CD4-positive, alpha-beta T cell (primary cell): ENCODE measurements around the gene EVI5. TPM values are rescaled to one million over a fixed set of nuclear protein-coding genes. Genes with fewer than 3 reads are reported as not detected.
"Not testable (repeated sequence)": the region's sequence is repeated elsewhere in the genome, so short reads cannot be mapped to it uniquely, and the experiment has no call there.

Experiments
- ATAC-seq: fragments of 200-7000 bp; cut with Tn5 transposase; one replicate; pipeline ENCODE4 v1.10.0; 2022; ENCODE audit warnings: mild to moderate bottlenecking; ENCODE audit not compliant: poor library complexity
- CTCF ChIA-PET: fragments of 350-600 bp; sonication (Branson Sonifier 250); formaldehyde crosslinking; loops from one replicate; lab custom pipeline; 2021; ENCODE audit warnings: antibody characterized with exemption, inconsistent platforms; lab: Charles Lee
- POLR2A ChIA-PET: fragments of 350-600 bp; sonication (Branson Sonifier 250); formaldehyde crosslinking; loops from one replicate; lab custom pipeline; 2021; ENCODE audit warnings: antibody characterized with exemption, inconsistent platforms; lab: Charles Lee
- DNase-seq, 14 experiments: peaks; one replicate each; pipeline ENCODE4 v3.0.0-alpha.2; 2013 to 2020; ENCODE audit warnings: mixed read lengths in 2 of 14
- H3K27ac ChIP-seq, 2 donors: one replicate each; pipeline versions ENCODE4 v1.5.1 to v1.7.0; 2013; ENCODE audit warnings: low read length in 2 of 2, low read depth in 1 of 2, mild to moderate bottlenecking in 1 of 2
- H3K27me3 ChIP-seq, 2 experiments: 1 replicate in 1 of 2; 2 replicates in 1 of 2; pipeline versions ENCODE4 v1.6.1 to v1.7.0; 2013; ENCODE audit warnings: low read length in 2 of 2, control low read depth in 1 of 2, mild to moderate bottlenecking in 1 of 2, moderate library complexity in 1 of 2; ENCODE audit not compliant: insufficient read depth in 2 of 2, control insufficient read depth in 1 of 2
- H3K36me3 ChIP-seq: one replicate; pipeline ENCODE4 v1.6.1; 2013; ENCODE audit warnings: low read length, control low read depth; ENCODE audit not compliant: insufficient read depth
- H3K4me1 ChIP-seq: one replicate; pipeline ENCODE4 v1.6.1; 2013; ENCODE audit warnings: low read length, control low read depth; ENCODE audit not compliant: insufficient read depth
- H3K4me3 ChIP-seq: one replicate; pipeline ENCODE4 v1.5.1; 2013; ENCODE audit warnings: mild to moderate bottlenecking, low read length, moderate library complexity
- H3K9me3 ChIP-seq, 2 experiments: 1 replicate in 1 of 2; 2 replicates in 1 of 2; pipeline versions ENCODE4 v1.6.1 to v1.7.0; 2013; ENCODE audit warnings: low read length in 2 of 2, mild to moderate bottlenecking in 2 of 2, control low read depth in 1 of 2, moderate library complexity in 1 of 2; ENCODE audit not compliant: control insufficient read depth in 1 of 2, insufficient read depth in 1 of 2
- H3K27ac Mint-ChIP-seq: one replicate; pipeline ENCODE4 v1.8.0; 2020; ENCODE audit warnings: mixed read lengths
- H3K27me3 Mint-ChIP-seq: one replicate; pipeline ENCODE4 v1.8.0; 2021; ENCODE audit warnings: mixed read lengths
- H3K36me3 Mint-ChIP-seq: one replicate; pipeline ENCODE4 v1.8.0; 2021; ENCODE audit warnings: low read depth, mixed read lengths
- H3K4me1 Mint-ChIP-seq: one replicate; pipeline ENCODE4 v1.8.0; 2021; ENCODE audit warnings: low read depth, mixed read lengths
- H3K4me3 Mint-ChIP-seq: one replicate; pipeline ENCODE4 v1.8.0; 2020; ENCODE audit warnings: mild to moderate bottlenecking, mixed read lengths
- H3K9me3 Mint-ChIP-seq: one replicate; pipeline ENCODE4 v1.8.0; 2020; ENCODE audit warnings: mixed read lengths
- intact Hi-C, 2 experiments: fragments of 100-400 bp; cut with DNase I in 1 of 2; cut with micrococcal nuclease in 1 of 2; formaldehyde crosslinking; loops; one replicate each; pipeline versions ENCODE4 v1.15.1 to v1.9.0; 2023 to 2025; cut with DNase I, micrococcal nuclease
- total RNA-seq, 174 experiments: library from RNA in 2 of 174; stranded (reverse) in 2 of 174; gene quantifications; one replicate each; pipeline ENCODE4 v1.2.3 and lab custom pipeline; 2021 to 2026
- TF ChIP-seq, protein P1 (sequence below): fragments of 200-600 bp; IDR thresholded peaks from one replicate; pipeline ENCODE4 v1.8.0; 2022; ENCODE audit warnings: antibody characterized with exemption, mild to moderate bottlenecking

Gene EVI5
- total RNA-seq, 2 experiments from 2014 or later: 1.8 to 2.0 TPM

DNA sequence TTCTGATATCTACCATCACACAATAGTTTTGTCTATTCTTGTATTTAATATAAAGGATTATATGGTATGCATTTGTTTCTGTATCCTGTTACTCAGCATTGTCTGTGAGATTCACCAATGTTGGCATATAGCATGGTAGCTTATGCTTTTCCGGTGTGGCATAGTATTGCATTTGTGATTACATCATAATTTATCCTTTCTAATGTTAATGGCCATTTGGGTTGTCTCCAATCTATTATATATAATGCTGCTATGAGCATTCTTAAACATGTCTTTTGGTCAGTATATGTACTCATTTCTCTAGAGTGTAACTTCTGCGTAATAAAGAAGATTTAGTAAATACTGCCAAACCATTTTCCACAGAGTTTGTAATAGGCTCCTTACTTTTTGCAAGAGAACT is 257.2 kb downstream of the EVI5 start:
- no peaks in the 10 kb centered on the region for H3K9me3 ChIP-seq
- Mint-ChIP-seq H3K27ac (no peak overlapping the region), H3K36me3 (no peaks in the 10 kb centered on the region), H3K4me3 (no peak overlapping the region), H3K27me3 (no peaks in the 10 kb centered on the region), H3K4me1 (peaks cover 12% of the 10 kb centered on the region), H3K9me3 (no peaks in the 10 kb centered on the region)
- no peak for DNase-seq
- H3K27me3 ChIP-seq: no peaks in the 10 kb centered on the region
- H3K4me3 ChIP-seq: no peak overlapping the region
- POLR2A ChIA-PET: no interaction called here
- H3K27ac ChIP-seq: no peak overlapping the region
- intact Hi-C loops: no loop called here
- no peaks in the 10 kb centered on the region for H3K4me1 ChIP-seq
- CTCF ChIA-PET: no interaction called here
- TF ChIP-seq, protein P1, sequence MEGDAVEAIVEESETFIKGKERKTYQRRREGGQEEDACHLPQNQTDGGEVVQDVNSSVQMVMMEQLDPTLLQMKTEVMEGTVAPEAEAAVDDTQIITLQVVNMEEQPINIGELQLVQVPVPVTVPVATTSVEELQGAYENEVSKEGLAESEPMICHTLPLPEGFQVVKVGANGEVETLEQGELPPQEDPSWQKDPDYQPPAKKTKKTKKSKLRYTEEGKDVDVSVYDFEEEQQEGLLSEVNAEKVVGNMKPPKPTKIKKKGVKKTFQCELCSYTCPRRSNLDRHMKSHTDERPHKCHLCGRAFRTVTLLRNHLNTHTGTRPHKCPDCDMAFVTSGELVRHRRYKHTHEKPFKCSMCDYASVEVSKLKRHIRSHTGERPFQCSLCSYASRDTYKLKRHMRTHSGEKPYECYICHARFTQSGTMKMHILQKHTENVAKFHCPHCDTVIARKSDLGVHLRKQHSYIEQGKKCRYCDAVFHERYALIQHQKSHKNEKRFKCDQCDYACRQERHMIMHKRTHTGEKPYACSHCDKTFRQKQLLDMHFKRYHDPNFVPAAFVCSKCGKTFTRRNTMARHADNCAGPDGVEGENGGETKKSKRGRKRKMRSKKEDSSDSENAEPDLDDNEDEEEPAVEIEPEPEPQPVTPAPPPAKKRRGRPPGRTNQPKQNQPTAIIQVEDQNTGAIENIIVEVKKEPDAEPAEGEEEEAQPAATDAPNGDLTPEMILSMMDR: no peak
- H3K36me3 ChIP-seq: no peaks in the 10 kb centered on the region
- no peak for ATAC-seq

DNA sequence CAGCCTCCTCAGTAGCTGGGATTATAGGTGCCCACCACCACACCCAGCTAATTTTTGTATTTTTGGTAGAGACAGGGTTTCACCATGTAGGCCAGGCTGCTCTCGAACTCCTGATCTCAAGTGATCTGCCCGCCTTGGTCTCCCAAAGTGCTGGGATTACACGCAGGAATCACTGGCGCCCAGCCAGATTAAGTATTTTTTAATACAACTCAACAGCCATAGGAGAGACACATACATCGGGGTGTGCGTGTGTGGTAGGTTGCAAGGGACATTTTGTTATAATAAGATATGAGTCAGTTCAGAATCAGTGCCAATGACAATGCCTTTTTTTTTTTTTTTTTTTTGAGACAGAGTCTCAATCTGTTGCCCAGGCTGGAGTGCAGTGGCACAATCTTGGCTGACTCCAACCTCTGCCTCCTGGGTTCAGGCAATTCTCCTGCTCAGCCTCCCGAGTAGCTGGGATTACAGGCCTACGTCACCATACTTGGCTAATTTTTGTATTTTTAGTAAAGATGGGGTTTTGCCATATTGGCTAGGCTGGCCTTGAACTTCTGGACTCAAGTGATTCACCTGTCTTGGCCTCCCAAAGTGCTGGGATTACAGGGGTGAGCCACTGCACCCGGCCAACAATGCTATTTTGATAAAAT is 259.8 kb downstream of the EVI5 start:
- ATAC-seq, H3K4me1 Mint-ChIP-seq, H3K4me3 Mint-ChIP-seq, H3K27me3 Mint-ChIP-seq, H3K36me3 ChIP-seq, H3K27me3 ChIP-seq, H3K4me3 ChIP-seq, DNase-seq, H3K27ac Mint-ChIP-seq, H3K4me1 ChIP-seq, intact Hi-C loops, H3K9me3 ChIP-seq, H3K9me3 Mint-ChIP-seq, H3K36me3 Mint-ChIP-seq, H3K27ac ChIP-seq: not testable (repeated sequence)
- CTCF ChIA-PET: interaction anchor here (0.7 kb wide), 1 partner anchor 240 kb away, joined by 3 read pairs; no protein-coding TSS in a partner anchor
- POLR2A ChIA-PET: interaction anchor here (0.6 to 1.3 kb wide), 2 partner anchors 39 to 40 kb away, joined by 4 read pairs; partner anchors contain the start of gene GFI1

DNA sequence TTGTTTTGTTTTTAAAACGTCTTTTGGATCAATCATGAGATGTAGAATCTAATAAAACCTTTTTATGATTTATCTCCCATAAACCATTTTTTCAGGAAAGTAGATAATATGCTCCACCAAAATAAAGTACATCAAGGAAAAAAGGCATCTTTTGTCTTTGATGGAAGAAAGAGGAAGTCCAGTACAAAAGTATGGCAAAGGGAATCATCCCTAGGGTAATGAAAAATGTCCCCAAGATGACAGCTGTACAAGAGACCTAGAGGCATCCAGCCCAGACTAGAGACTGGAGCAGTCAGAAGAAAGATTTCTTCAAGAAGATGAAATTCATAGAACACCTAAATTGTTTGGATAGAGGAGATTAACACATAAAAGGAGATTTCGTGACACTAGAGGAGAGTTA is 265.9 kb downstream of the EVI5 start:
- no peak for DNase-seq
- Mint-ChIP-seq H3K4me1 (no peaks in the 10 kb centered on the region), H3K27ac (no peak overlapping the region), H3K9me3 (no peaks in the 10 kb centered on the region), H3K36me3 (no peaks in the 10 kb centered on the region), H3K27me3 (no peaks in the 10 kb centered on the region), H3K4me3 (no peak overlapping the region)
- TF ChIP-seq, protein P1: no peak
- Histone ChIP-seq H3K4me1 (no peaks in the 10 kb centered on the region), H3K27me3 (no peaks in the 10 kb centered on the region), H3K4me3 (no peak overlapping the region), H3K36me3 (no peaks in the 10 kb centered on the region), H3K9me3 (no peaks in the 10 kb centered on the region), H3K27ac (no peak overlapping the region)
- intact Hi-C loops: no loop called here
- no peak for ATAC-seq
- CTCF ChIA-PET: no interaction called here
- POLR2A ChIA-PET: interaction anchor here (0.7 kb wide), 1 partner anchor 36 kb away, joined by 3 read pairs; no protein-coding TSS in a partner anchor

DNA sequence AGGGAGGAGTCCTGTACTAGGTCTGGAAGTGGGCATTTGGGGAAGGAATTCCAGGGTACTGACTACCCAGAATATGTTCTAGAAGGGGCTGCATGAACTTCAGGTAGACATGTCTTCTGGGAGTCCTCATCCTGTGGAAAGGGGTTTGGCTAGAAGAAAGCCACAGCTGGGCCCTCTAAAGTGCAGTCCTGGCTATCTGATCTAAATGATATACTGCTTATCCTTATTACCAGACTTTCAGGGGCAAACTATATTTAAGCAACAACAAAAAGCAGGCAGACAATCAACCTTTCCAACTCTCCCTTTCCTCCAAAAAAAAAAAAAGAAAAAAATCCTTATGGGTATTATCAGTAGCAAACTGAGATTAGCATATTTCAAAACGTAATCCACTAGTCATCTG is 268.3 kb downstream of the EVI5 start:
- intact Hi-C loops: no loop called here
- no peaks in the 10 kb centered on the region for H3K4me1 ChIP-seq
- no peaks in the 10 kb centered on the region for H3K4me1 Mint-ChIP-seq
- no peaks in the 10 kb centered on the region for H3K9me3 Mint-ChIP-seq
- CTCF ChIA-PET: no interaction called here
- H3K27ac Mint-ChIP-seq: no peak overlapping the region
- H3K4me3 Mint-ChIP-seq: no peak overlapping the region
- H3K27me3 Mint-ChIP-seq: no peaks in the 10 kb centered on the region
- H3K36me3 ChIP-seq: no peaks in the 10 kb centered on the region
- H3K9me3 ChIP-seq: no peaks in the 10 kb centered on the region
- H3K36me3 Mint-ChIP-seq: no peaks in the 10 kb centered on the region
- TF ChIP-seq, protein P1: no peak
- no peaks in the 10 kb centered on the region for H3K27me3 ChIP-seq
- H3K27ac ChIP-seq: no peak overlapping the region
- H3K4me3 ChIP-seq: no peak overlapping the region
- ATAC-seq: no peak
- DNase-seq: no peak
- POLR2A ChIA-PET: no interaction called here
